PC-9 (cell line): Measurements from ENCODE around the gene RIPK4.

ENCODE experiments used
- CTCF ChIP-seq: fragments of 200-600 bp; sonication (generic); conservative IDR thresholded peaks from 2 replicates; pipeline ENCODE4 v1.6.1; 2017; ENCODE audit warnings: mixed run types, antibody characterized with exemption, mild to moderate bottlenecking, moderate library complexity
- EZH2 ChIP-seq: fragments of 200-600 bp; sonication (generic); IDR thresholded peaks from 2 replicates; pipeline ENCODE4 v1.8.0; 2017; ENCODE audit warnings: antibody characterized with exemption, low read depth

GRCh38 chr21:41750532-41751151 is 16.2 kb downstream of the RIPK4 start:
- TF ChIP-seq CTCF (no peak), EZH2 (no peak)
